Astrocyte of the hippocampus (primary cell): ENCODE measurements around the gene PURA.

Experiments used
- DNase-seq: peaks from one replicate; pipeline ENCODE4 v3.0.0; 2011; ENCODE audit warnings: low read depth, low spot score

The PURA gene

DNA sequence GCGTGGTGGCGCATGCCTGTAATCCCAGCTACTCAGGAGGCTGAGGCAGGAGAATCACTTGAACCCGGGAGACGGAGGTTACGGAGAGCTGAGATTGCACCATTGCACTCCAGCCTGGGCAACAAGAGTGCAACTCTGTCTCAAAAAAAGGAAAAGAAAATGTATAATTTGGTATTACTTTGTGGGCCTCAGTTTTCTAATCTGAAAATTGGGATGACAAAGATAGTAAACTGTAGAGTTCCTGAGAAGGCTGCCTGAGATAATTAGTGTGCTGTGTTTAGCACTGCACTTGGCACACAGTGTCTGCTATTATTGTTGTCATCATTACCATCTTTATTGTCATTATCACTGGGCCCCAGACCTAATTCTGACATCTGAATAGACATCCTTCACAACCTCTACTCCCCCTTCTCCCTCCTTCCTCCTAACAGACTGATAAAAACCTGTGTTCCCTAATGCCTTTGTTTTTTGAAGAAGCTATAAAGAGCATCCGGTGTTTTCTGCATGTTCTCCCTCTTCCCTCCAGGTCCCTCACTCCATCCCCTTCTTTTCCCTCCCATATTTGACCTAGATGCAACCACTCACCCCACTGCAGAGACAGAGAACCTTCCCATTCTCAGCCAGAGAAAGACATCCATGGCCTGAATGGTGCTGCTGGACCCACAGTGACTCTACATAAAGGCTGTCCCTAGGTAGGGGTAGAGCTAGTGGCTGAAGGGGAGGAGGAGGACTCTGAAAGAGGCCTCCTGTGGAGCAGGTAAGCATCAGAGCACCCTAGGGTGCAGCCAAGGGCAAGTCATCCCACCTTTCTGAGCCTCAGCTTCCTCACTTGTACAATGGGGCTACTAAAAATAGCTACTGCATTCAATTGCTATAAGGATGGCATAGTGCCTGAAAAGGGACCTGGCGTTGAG, 45.4 kb downstream of the PURA start:
- DNase-seq, result no peak

- DNase-seq, result no peak
Observed at GRCh38 chr5:140162275-140162674, 48.4 kb downstream of the PURA start.

GRCh38 chr5:140162781-140163180, 48.9 kb downstream of the PURA start:
- no peak for DNase-seq

GRCh38 chr5:140165101-140165922, 51.4 kb downstream of the PURA start:
- no peak for DNase-seq

DNA sequence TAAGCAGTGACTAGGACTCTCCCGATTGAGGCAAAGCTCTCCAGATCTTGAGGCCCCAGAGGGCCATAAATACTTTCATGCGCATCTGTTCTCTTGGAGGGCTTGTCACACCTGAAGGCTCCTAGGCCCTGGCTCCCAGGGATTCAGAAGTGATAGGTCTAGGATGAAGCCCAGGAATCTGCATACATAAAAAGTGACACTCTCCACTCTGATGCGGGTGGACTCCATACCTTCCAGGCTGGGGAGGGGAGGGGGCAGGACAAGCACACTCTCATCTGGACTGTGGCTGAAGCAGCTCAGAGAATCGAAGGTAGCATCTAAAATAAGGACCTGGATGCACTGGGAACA, 52.0 kb downstream of the PURA start:
- DNase-seq, result no peak

DNA sequence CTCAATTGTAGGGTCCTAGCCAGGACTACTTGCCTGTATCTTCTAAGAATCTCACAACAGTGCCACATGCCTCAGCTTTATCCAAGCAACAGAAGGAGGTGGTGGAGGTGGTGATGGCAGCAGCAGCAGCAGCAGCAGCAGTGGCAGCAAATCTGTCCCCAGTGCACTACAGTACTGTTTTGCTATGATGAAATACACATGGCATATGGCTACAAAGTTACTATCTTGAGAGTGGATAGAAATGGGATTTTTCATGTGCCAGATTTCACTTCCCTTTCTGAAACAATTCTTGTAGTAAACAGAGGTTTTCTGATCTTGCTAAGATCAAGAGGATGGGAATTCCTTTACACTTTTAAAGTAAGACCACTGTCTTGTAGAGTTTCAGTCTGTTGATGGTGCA, 53.0 kb downstream of the PURA start:
- no peak for DNase-seq

- no peak for DNase-seq
Observed at GRCh38 chr5:140168371-140168770, 54.5 kb downstream of the PURA start.

DNA sequence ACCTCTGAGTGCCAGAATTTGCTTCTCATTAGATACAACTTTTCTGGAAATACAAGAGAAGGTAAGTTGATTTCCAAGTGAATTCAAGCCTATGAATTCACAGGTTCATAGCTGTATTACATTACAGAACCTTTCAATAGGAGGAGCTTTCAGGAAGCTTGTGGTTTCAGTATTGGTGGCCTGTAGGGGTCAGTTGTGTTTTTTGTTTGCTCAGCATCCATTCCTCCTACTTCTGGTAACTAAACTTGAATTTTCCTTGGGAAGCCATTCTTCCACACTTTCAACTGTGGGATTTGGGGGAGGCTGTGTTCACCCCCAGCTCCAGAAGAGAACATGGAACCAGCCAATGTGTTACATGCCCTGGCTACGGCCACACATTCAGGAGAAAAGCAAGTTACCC, 55.5 kb downstream of the PURA start:
- DNase-seq, result no peak

GRCh38 chr5:140172483-140172882, 58.6 kb downstream of the PURA start:
- DNase-seq, result no peak

- no peak for DNase-seq
Observed at GRCh38 chr5:140174014-140174413, 60.1 kb downstream of the PURA start.

GRCh38 chr5:140174465-140175366, 60.8 kb downstream of the PURA start, which contains the start of gene CYSTM1:
Gene CYSTM1 (plus strand): TSS chr5:140175188. CDS start chr5:140194466, 19,278 bp downstream.
- peak; percentile 98 for DNase-seq
